GM12891 (cell line): ENCODE data around the gene PABPN1.
"Not testable (repeated sequence)": the region's sequence is repeated elsewhere in the genome, so short reads cannot be mapped to it uniquely, and the experiment has no call there.

Experiments used
- DNase-seq: peaks from one replicate; pipeline ENCODE4 v3.0.0; 2011; ENCODE audit warnings: low spot score; ENCODE audit not compliant: insufficient read length
- FAIRE-seq: peaks from 2 replicates; lab custom pipeline; 2011; peaks lifted over from hg19 to GRCh38; lab: Jason Lieb, UNC
- PAX5 ChIP-seq: IDR thresholded peaks from 2 replicates; pipeline ENCODE4 v1.6.1; 2011; ENCODE audit warnings: low read length, moderate library complexity, mild to moderate bottlenecking; ENCODE audit not compliant: insufficient read depth, severe bottlenecking
- POLR2A ChIP-seq: IDR thresholded peaks from 2 replicates; pipeline ENCODE4 v1.6.1; 2011; ENCODE audit warnings: low read depth, low read length, control low read depth
- POLR2AphosphoS5 ChIP-seq: IDR thresholded peaks from 2 replicates; pipeline ENCODE4 v1.6.1; 2011; ENCODE audit warnings: low read depth, low read length, control low read depth
- POU2F2 ChIP-seq: IDR thresholded peaks from 2 replicates; pipeline ENCODE4 v1.6.1; 2011; ENCODE audit warnings: low read depth, mild to moderate bottlenecking, control low read depth, low read length, moderate library complexity
- SPI1 ChIP-seq: IDR thresholded peaks from 2 replicates; pipeline ENCODE4 v1.6.1; 2011; ENCODE audit warnings: low read depth, low read length, control low read depth
- TAF1 ChIP-seq: IDR thresholded peaks from 2 replicates; pipeline ENCODE4 v1.6.1; 2011; ENCODE audit warnings: low read depth, low read length, control low read depth

PABPN1 gene

DNA sequence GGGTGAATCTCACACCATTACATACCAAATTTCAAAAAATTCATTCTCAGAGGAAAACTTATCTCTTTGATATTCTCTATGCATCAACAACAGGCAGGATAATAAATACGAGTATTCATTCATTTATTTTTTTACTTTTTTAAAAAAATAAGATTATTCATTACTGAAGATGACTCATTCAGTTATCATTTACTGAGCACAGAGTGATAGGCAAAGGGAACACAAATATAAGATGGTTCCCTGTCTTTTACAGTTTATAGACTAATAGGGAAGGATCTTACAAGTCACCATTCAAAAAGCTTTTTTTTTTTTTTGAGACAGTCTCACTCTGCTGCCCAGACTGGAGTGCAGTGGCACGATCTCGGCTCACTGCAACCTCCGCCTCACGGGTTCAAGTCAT lies 5.0 kb upstream of the PABPN1 start:
- TF ChIP-seq POLR2A (no peak), SPI1 (no peak), POU2F2 (no peak), POLR2AphosphoS5 (no peak), TAF1 (no peak)
- DNase-seq (no peak), FAIRE-seq (no peak)

- FAIRE-seq: no peak
- DNase-seq: no peak
- no peak for TF ChIP-seq TAF1
- TF ChIP-seq PAX5: no peak
- TF ChIP-seq POU2F2: no peak
- TF ChIP-seq SPI1: no peak
- no peak for TF ChIP-seq POLR2A
- no peak for TF ChIP-seq POLR2AphosphoS5
Measured at GRCh38 chr14:23319746-23320583, 1.3 kb upstream of the PABPN1 start.

DNA sequence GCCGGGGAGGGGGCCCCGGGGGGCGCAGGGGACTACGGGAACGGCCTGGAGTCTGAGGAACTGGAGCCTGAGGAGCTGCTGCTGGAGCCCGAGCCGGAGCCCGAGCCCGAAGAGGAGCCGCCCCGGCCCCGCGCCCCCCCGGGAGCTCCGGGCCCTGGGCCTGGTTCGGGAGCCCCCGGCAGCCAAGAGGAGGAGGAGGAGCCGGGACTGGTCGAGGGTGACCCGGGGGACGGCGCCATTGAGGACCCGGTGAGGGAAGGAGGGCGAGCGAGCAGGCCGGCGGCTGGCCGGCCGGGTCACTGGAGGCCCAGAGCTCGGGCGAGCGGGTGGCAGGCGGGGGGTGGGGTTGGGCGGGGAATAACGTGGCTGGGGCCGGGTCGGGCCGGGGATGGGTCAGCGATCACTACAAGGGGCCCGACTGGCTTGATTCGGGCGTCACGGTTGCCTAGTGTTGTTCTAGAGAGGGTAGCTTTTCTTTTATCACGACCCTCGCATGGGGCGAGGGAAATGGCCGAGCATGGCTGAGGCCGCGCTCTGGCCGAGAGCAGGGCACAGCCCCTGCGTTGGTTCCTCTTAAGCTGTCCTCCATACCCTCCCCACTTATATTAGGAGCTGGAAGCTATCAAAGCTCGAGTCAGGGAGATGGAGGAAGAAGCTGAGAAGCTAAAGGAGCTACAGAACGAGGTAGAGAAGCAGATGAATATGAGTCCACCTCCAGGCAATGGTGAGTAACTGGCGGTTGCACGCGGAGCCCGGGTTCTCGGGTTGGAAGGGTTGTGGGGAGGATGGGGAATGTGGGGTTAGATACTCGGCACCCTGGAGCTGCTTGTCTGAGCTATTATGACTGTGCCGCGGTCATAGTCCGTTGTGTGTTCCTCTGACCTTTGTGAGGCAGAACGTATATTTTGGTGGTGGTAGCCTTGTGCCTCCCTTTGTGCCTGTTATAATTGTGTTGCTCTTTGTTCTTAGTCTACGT lies 603 bp downstream of the PABPN1 start:
- FAIRE-seq (no peak), DNase-seq (no peak)
- TF ChIP-seq SPI1: no peak
- TF ChIP-seq POLR2A: peak; percentile 77
- 0 out of 2 replicates have a peak, but pooled peaks have one; percentile 50 for TF ChIP-seq POU2F2
- peak; percentile 69 for TF ChIP-seq POLR2AphosphoS5
- TF ChIP-seq TAF1: peak; percentile 1; the same call in 1 of the 2 replicates

GRCh38 chr14:23322568-23323517 lies 1.6 kb downstream of the PABPN1 start:
- no peak for FAIRE-seq

GRCh38 chr14:23323838-23324454 lies 2.7 kb downstream of the PABPN1 start:
- TF ChIP-seq PAX5 (no peak), POLR2A (no peak), TAF1 (no peak), POU2F2 (no peak), SPI1 (no peak), POLR2AphosphoS5 (no peak)
- DNase-seq (no peak), FAIRE-seq (no peak)

More at GRCh38 chr14:23322568-23323517, 1.6 kb downstream of the PABPN1 start:
- DNase-seq: no peak
- TF ChIP-seq POLR2A: no peak
- TF ChIP-seq POU2F2: no peak
- no peak for TF ChIP-seq PAX5
- no peak for TF ChIP-seq TAF1
- TF ChIP-seq SPI1: no peak
- TF ChIP-seq POLR2AphosphoS5: no peak

DNA sequence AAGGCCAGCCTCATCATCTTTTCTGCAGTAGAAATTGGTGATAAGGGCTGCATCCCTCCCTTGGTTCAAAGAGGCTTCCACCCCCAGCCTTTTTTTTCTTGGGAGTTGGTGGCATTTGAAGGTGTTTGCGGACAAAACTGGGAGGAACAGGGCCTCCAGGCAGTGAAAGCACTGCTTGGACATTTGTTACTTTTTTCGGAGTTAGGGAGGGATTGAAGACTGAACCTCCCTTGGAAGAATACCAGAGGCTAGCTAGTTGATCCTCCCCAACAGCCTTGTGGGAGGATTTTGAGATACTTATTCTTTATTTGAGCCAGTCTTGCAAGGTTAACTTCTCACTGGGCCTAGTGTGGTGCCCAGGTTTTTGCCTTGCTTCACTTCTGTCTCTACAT lies 3.2 kb downstream of the PABPN1 start:
- FAIRE-seq (no peak), DNase-seq (no peak)
- TF ChIP-seq SPI1: no peak
- no peak for TF ChIP-seq TAF1
- no peak for TF ChIP-seq POLR2AphosphoS5
- TF ChIP-seq PAX5: no peak
- no peak for TF ChIP-seq POU2F2
- no peak; the same call in 1 of the 2 replicates for TF ChIP-seq POLR2A

DNA sequence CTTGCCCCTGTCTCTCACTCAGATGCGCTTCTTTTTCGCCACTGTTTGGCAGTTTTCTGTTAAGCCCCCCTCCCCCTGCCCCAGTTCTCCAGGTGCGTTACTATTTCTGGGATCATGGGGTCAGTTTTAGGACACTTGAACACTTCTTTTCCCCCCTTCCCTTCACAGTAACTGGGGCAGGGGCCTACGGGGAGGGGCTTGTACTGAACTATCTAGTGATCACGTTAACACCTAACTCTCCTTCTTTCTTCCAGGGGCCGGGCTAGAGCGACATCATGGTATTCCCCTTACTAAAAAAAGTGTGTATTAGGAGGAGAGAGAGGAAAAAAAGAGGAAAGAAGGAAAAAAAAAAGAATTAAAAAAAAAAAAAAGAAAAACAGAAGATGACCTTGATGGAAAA lies 3.7 kb downstream of the PABPN1 start:
- DNase-seq (no peak), FAIRE-seq (no peak)
- TF ChIP-seq POLR2AphosphoS5 (no peak), PAX5 (no peak), POLR2A (no peak), SPI1 (no peak), TAF1 (no peak), POU2F2 (no peak)

DNA sequence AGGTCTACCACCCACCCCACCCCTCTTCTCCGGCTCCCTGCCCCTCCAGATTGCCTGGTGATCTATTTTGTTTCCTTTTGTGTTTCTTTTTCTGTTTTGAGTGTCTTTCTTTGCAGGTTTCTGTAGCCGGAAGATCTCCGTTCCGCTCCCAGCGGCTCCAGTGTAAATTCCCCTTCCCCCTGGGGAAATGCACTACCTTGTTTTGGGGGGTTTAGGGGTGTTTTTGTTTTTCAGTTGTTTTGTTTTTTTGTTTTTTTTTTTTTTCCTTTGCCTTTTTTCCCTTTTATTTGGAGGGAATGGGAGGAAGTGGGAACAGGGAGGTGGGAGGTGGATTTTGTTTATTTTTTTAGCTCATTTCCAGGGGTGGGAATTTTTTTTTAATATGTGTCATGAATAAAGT lies 4.5 kb downstream of the PABPN1 start:
- not testable (repeated sequence) for FAIRE-seq, DNase-seq
